ENCODE data around the gene SH2D2A. TPM values are rescaled to one million over a fixed set of nuclear protein-coding genes. Genes with fewer than 3 reads are reported as not detected.
A peak's percentile ranks its signal among the peaks of the same experiment; 100 is the strongest.

The SH2D2A gene
- total and polyA plus RNA-seq, 9 of the 15 experiments (the other 6 are each of a cell fraction or from before 2014, with no cell fraction given) = 0.89 to 33.6 (median 6.9) TPM

DNA sequence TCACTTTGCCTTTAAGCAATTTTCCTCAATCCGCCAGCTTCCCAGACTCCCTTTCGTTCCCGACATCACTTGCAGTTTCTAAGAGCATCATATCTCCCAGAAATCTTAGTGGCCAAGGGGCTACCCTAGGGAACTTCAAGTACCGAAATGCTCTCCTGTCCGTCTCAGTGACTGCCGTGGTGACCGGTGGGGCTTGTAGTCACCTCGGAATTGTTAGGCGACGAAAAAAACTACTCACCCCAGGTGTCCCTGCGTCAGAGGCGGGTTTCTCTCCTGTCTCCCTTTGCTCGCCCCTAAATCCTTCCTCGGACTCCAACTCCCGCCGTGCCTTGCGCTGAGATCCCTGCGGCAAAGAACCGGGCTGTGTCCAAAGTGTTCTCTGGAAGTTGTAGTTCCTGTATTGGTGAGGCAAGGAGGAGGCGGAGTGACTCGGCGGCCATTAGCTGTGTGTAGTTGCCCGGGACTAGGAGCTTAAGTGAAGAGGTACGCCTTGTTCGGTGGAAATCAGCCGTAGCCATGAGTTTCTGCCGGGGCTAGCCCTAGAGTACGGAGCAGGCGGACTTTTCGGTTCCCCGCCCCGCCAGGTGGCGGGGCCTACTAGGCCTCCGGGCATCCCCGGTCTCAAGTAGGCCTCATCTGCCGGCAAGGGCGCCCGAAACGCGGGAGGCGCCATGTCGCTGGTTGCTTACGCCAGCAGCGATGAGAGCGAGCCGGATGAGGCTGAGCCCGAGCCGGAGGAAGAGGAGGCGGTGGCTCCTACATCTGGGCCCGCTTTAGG is 49.4 kb downstream of the SH2D2A start, which contains the start of gene PRCC (continued):
- TF ChIP-seq, protein P1, sequence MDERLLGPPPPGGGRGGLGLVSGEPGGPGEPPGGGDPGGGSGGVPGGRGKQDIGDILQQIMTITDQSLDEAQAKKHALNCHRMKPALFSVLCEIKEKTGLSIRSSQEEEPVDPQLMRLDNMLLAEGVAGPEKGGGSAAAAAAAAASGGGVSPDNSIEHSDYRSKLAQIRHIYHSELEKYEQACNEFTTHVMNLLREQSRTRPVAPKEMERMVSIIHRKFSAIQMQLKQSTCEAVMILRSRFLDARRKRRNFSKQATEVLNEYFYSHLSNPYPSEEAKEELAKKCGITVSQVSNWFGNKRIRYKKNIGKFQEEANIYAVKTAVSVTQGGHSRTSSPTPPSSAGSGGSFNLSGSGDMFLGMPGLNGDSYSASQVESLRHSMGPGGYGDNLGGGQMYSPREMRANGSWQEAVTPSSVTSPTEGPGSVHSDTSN (CRISPR knock-in tag; IDR thresholded peaks at IDR 0.05; ENCODE audit: low read depth) = no peak
- TF ChIP-seq, protein P1 (tag; conservative IDR thresholded peaks at IDR 0.05; ENCODE audit: low read depth) = peak; percentile 68; the same call in 1 of the 2 replicates
- no peak for TF ChIP-seq GATAD2A (IDR thresholded peaks at IDR 0.05)
- TF ChIP-seq, protein P2, sequence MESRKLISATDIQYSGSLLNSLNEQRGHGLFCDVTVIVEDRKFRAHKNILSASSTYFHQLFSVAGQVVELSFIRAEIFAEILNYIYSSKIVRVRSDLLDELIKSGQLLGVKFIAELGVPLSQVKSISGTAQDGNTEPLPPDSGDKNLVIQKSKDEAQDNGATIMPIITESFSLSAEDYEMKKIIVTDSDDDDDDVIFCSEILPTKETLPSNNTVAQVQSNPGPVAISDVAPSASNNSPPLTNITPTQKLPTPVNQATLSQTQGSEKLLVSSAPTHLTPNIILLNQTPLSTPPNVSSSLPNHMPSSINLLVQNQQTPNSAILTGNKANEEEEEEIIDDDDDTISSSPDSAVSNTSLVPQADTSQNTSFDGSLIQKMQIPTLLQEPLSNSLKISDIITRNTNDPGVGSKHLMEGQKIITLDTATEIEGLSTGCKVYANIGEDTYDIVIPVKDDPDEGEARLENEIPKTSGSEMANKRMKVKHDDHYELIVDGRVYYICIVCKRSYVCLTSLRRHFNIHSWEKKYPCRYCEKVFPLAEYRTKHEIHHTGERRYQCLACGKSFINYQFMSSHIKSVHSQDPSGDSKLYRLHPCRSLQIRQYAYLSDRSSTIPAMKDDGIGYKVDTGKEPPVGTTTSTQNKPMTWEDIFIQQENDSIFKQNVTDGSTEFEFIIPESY (CRISPR knock-in tag; IDR thresholded peaks at IDR 0.05) = 0 out of 2 replicates have a peak, but pooled peaks have one; percentile 50
- peak; percentile 37; the same call in 1 of the 2 replicates for TF ChIP-seq FOSL1 (tag; conservative IDR thresholded peaks at IDR 0.05)
- TF ChIP-seq YBX1 (IDR thresholded peaks at IDR 0.05) = no peak
- no peak; the same call in 1 of the 2 replicates for TF ChIP-seq FOXM1 (IDR thresholded peaks at IDR 0.05; ENCODE audit: low read depth)
- TF ChIP-seq FOXM1 (CRISPR knock-in tag; IDR thresholded peaks at IDR 0.05; ENCODE audit: low read depth) = peak; percentile 31; the same call in 1 of the 2 replicates
- no peak for TF ChIP-seq NCOA4 (IDR thresholded peaks at IDR 0.05; ENCODE audit: partially characterized antibody)
- 0 out of 2 replicates have a peak, but pooled peaks have one; percentile 2 for TF ChIP-seq EP300 (IDR thresholded peaks at IDR 0.05; ENCODE audit: low read length)
- no peak for TF ChIP-seq ZNF75A (CRISPR knock-in tag; IDR thresholded peaks at IDR 0.05)
- TF ChIP-seq, protein P3, sequence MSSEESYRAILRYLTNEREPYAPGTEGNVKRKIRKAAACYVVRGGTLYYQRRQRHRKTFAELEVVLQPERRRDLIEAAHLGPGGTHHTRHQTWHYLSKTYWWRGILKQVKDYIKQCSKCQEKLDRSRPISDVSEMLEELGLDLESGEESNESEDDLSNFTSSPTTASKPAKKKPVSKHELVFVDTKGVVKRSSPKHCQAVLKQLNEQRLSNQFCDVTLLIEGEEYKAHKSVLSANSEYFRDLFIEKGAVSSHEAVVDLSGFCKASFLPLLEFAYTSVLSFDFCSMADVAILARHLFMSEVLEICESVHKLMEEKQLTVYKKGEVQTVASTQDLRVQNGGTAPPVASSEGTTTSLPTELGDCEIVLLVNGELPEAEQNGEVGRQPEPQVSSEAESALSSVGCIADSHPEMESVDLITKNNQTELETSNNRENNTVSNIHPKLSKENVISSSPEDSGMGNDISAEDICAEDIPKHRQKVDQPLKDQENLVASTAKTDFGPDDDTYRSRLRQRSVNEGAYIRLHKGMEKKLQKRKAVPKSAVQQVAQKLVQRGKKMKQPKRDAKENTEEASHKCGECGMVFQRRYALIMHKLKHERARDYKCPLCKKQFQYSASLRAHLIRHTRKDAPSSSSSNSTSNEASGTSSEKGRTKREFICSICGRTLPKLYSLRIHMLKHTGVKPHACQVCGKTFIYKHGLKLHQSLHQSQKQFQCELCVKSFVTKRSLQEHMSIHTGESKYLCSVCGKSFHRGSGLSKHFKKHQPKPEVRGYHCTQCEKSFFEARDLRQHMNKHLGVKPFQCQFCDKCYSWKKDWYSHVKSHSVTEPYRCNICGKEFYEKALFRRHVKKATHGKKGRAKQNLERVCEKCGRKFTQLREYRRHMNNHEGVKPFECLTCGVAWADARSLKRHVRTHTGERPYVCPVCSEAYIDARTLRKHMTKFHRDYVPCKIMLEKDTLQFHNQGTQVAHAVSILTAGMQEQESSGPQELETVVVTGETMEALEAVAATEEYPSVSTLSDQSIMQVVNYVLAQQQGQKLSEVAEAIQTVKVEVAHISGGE (CRISPR knock-in tag; IDR thresholded peaks at IDR 0.05) = peak in 1 of 3 experiments; percentile 93; a peak in 2 of 6 replicates
- no peak for TF ChIP-seq SMARCA5 (IDR thresholded peaks at IDR 0.05)
- TF ChIP-seq, protein P4, sequence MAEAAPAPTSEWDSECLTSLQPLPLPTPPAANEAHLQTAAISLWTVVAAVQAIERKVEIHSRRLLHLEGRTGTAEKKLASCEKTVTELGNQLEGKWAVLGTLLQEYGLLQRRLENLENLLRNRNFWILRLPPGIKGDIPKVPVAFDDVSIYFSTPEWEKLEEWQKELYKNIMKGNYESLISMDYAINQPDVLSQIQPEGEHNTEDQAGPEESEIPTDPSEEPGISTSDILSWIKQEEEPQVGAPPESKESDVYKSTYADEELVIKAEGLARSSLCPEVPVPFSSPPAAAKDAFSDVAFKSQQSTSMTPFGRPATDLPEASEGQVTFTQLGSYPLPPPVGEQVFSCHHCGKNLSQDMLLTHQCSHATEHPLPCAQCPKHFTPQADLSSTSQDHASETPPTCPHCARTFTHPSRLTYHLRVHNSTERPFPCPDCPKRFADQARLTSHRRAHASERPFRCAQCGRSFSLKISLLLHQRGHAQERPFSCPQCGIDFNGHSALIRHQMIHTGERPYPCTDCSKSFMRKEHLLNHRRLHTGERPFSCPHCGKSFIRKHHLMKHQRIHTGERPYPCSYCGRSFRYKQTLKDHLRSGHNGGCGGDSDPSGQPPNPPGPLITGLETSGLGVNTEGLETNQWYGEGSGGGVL (CRISPR knock-in tag; IDR thresholded peaks at IDR 0.05) = no peak
- peak; percentile 98 for TF ChIP-seq NFRKB (IDR thresholded peaks at IDR 0.05; ENCODE audit: low read depth)
- no peak; the same call in none of the 2 replicates for TF ChIP-seq TEAD4 (IDR thresholded peaks at IDR 0.05; ENCODE audit: low read length)
- TF ChIP-seq TEAD4 (CRISPR knock-in tag; IDR thresholded peaks at IDR 0.05; ENCODE audit: borderline replicate concordance) = no peak
- TF ChIP-seq ZNF239 (CRISPR knock-in tag; IDR thresholded peaks at IDR 0.05) = peak; percentile 50; the same call in 1 of the 2 replicates

Measured in K562 (cell line).